Muscle layer of colon (tissue), 2 donors: Measurements from ENCODE around the gene NRIP3.
"Not testable (repeated sequence)": the region's sequence is repeated elsewhere in the genome, so short reads cannot be mapped to it uniquely, and the experiment has no call there.

Experiments used
- H3K27ac ChIP-seq: one replicate; pipeline ENCODE4 v1.7.0; 2013; ENCODE audit warnings: low read depth, mild to moderate bottlenecking, low read length, moderate library complexity
- H3K27me3 ChIP-seq, 2 donors: one replicate each; pipeline ENCODE4 v1.7.0; 2013; ENCODE audit warnings: low read length in 2 of 2, mild to moderate bottlenecking in 2 of 2; ENCODE audit not compliant: insufficient read depth in 2 of 2, control insufficient read depth in 1 of 2
- H3K36me3 ChIP-seq: one replicate; pipeline ENCODE4 v1.7.0; 2013; ENCODE audit warnings: mild to moderate bottlenecking, low read length; ENCODE audit not compliant: insufficient read depth
- H3K4me1 ChIP-seq: one replicate; pipeline ENCODE4 v1.7.0; 2013; ENCODE audit warnings: mild to moderate bottlenecking, low read length; ENCODE audit not compliant: insufficient read depth
- H3K4me3 ChIP-seq, 2 donors: one replicate each; pipeline ENCODE4 v1.7.0; 2013; ENCODE audit warnings: low read length in 2 of 2, low read depth in 1 of 2, mild to moderate bottlenecking in 1 of 2, moderate library complexity in 1 of 2
- H3K9ac ChIP-seq: one replicate; pipeline ENCODE4 v1.7.0; 2013; ENCODE audit warnings: low read length
- H3K9me3 ChIP-seq: one replicate; pipeline ENCODE4 v1.7.0; 2013; ENCODE audit warnings: mild to moderate bottlenecking, low read length
- donor health status: abdominal sarcoma.
- donor health status: Adenocarcinoma of cecum.

NRIP3 gene

GRCh38 chr11:8989453-8989852, 14.3 kb downstream of the NRIP3 start:
- Histone ChIP-seq H3K27ac (no peak overlapping the region), H3K9ac (no peak overlapping the region), H3K36me3 (no peaks in the 10 kb centered on the region), H3K27me3 (no peaks in the 10 kb centered on the region), H3K9me3 (no peaks in the 10 kb centered on the region), H3K4me3 (no peak overlapping the region), H3K4me1 (no peaks in the 10 kb centered on the region)

- H3K9ac ChIP-seq: no peak overlapping the region
Measured at GRCh38 chr11:8988329-8989234, 15.2 kb downstream of the NRIP3 start.

GRCh38 chr11:8987446-8987845, 16.4 kb downstream of the NRIP3 start:
- no peaks in the 10 kb centered on the region for H3K4me1 ChIP-seq
- no peaks in the 10 kb centered on the region for H3K27me3 ChIP-seq
- H3K4me3 ChIP-seq: no peak overlapping the region
- no peak overlapping the region for H3K9ac ChIP-seq
- no peaks in the 10 kb centered on the region for H3K36me3 ChIP-seq
- no peaks in the 10 kb centered on the region for H3K9me3 ChIP-seq
- no peak overlapping the region for H3K27ac ChIP-seq

More at GRCh38 chr11:8988329-8989234, 15.2 kb downstream of the NRIP3 start:
- no peaks in the 10 kb centered on the region for H3K9me3 ChIP-seq
- H3K27ac ChIP-seq: no peak overlapping the region
- H3K27me3 ChIP-seq: no peaks in the 10 kb centered on the region
- no peak overlapping the region for H3K4me3 ChIP-seq
- no peaks in the 10 kb centered on the region for H3K36me3 ChIP-seq
- H3K4me1 ChIP-seq: no peaks in the 10 kb centered on the region

- H3K4me1 ChIP-seq, H3K9me3 ChIP-seq, H3K4me3 ChIP-seq, H3K9ac ChIP-seq, H3K36me3 ChIP-seq, H3K27ac ChIP-seq, H3K27me3 ChIP-seq: not testable (repeated sequence)
Measured at GRCh38 chr11:8986772-8987171, 17.0 kb downstream of the NRIP3 start.

GRCh38 chr11:8985462-8985861, 18.3 kb downstream of the NRIP3 start:
- Histone ChIP-seq H3K36me3 (no peaks in the 10 kb centered on the region), H3K4me1 (no peaks in the 10 kb centered on the region), H3K27ac (no peak overlapping the region), H3K9ac (no peak overlapping the region), H3K4me3 (no peak overlapping the region), H3K27me3 (no peaks in the 10 kb centered on the region), H3K9me3 (no peaks in the 10 kb centered on the region)

DNA sequence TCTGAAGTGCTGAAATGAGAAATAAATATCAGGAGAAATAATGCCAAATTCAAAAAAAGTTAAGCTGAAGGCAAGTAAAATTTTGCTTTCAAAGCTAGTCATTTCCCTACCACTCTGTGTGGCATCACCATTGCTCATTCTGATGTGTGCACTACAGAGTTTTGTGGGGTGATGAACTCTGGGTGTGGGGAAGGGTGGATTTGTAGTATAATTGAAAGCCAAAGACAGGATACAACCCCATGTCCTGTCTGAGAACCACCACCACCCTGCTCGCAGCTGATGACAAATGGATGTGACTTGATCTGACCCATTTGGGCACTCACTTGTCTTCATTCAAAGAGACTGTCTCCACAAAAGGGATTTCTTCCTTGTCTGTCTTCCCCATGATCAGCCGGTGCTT, 20.2 kb downstream of the NRIP3 start:
- Histone ChIP-seq H3K4me3 (no peak overlapping the region), H3K9me3 (no peaks in the 10 kb centered on the region), H3K9ac (no peak overlapping the region), H3K27me3 (no peaks in the 10 kb centered on the region), H3K36me3 (no peaks in the 10 kb centered on the region), H3K4me1 (no peaks in the 10 kb centered on the region), H3K27ac (no peak overlapping the region)

- H3K4me3 ChIP-seq: no peak overlapping the region
- H3K9ac ChIP-seq: no peak overlapping the region
- H3K36me3 ChIP-seq: no peaks in the 10 kb centered on the region
- no peaks in the 10 kb centered on the region for H3K9me3 ChIP-seq
- H3K27ac ChIP-seq: no peak overlapping the region
- H3K4me1 ChIP-seq: no peaks in the 10 kb centered on the region
- no peaks in the 10 kb centered on the region for H3K27me3 ChIP-seq
Measured at GRCh38 chr11:8980485-8980884, 23.3 kb downstream of the NRIP3 start.

- not testable (repeated sequence) for H3K9me3 ChIP-seq, H3K27me3 ChIP-seq, H3K4me1 ChIP-seq, H3K27ac ChIP-seq, H3K4me3 ChIP-seq, H3K36me3 ChIP-seq, H3K9ac ChIP-seq
Measured at GRCh38 chr11:8979365-8979764, 24.4 kb downstream of the NRIP3 start.

- H3K4me1 ChIP-seq: no peaks in the 10 kb centered on the region
- no peaks in the 10 kb centered on the region for H3K27me3 ChIP-seq
- H3K27ac ChIP-seq: no peak overlapping the region
Measured at GRCh38 chr11:8973121-8973520, 30.7 kb downstream of the NRIP3 start.

DNA sequence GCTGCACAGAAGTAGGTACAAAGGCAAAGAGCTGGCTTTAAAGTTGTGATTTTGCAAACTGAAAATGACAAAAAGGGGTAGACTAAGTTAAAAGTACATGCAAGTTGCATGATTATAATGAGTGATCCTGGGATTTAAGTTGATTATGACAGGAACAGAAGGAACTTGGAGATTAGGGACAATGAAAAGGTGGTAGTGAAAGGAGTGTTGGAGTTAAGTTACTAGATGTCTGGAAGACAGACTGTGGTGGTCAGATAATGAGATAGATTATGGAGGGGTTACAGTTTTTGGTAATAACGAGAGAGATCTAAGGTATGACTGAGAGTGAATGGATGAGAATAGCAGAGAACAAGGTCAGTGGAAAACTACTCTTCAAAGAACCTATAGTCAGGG, 31.9 kb downstream of the NRIP3 start:
- Histone ChIP-seq H3K4me1 (no peaks in the 10 kb centered on the region), H3K9me3 (no peaks in the 10 kb centered on the region), H3K4me3 (no peak overlapping the region), H3K27ac (no peak overlapping the region), H3K27me3 (no peaks in the 10 kb centered on the region), H3K36me3 (no peaks in the 10 kb centered on the region), H3K9ac (no peak overlapping the region)

More at GRCh38 chr11:8973121-8973520, 30.7 kb downstream of the NRIP3 start:
- Histone ChIP-seq H3K9ac (no peak overlapping the region), H3K4me3 (no peak overlapping the region), H3K36me3 (no peaks in the 10 kb centered on the region), H3K9me3 (no peaks in the 10 kb centered on the region)

GRCh38 chr11:8971196-8971923, 32.4 kb downstream of the NRIP3 start:
- H3K9ac ChIP-seq: no peak overlapping the region
- no peaks in the 10 kb centered on the region for H3K27me3 ChIP-seq
- H3K27ac ChIP-seq: no peak overlapping the region
- no peaks in the 10 kb centered on the region for H3K4me1 ChIP-seq
- no peaks in the 10 kb centered on the region for H3K9me3 ChIP-seq
- no peak overlapping the region for H3K4me3 ChIP-seq
- no peaks in the 10 kb centered on the region for H3K36me3 ChIP-seq
